Panc1 (cell line): ENCODE results near the gene HSP90AA1.

Source experiments
- POLR2AphosphoS5 ChIP-seq: IDR thresholded peaks from 2 replicates; pipeline ENCODE4 v1.6.1; 2012; ENCODE audit warnings: mild to moderate bottlenecking, low read depth, low read length, moderate library complexity
- SIN3A ChIP-seq: IDR thresholded peaks from 2 replicates; pipeline ENCODE4 v1.6.1; 2012; ENCODE audit warnings: low read depth, mild to moderate bottlenecking, low read length, moderate library complexity, borderline replicate concordance; ENCODE audit not compliant: insufficient read depth
- TF ChIP-seq, protein P1 (sequence below): fragments of 450-650 bp; IDR thresholded peaks from 2 replicates; pipeline ENCODE4 v1.5.1; 2017; ENCODE audit warnings: mild to moderate bottlenecking
- TF ChIP-seq, protein P2 (sequence below), 2 experiments: IDR thresholded peaks; 2 replicates each; pipeline ENCODE4 v1.6.1; 2011 to 2012; ENCODE audit warnings: low read depth in 2 of 2, control low read depth in 1 of 2, low read length in 1 of 2, mild to moderate bottlenecking in 1 of 2, moderate library complexity in 1 of 2; ENCODE audit not compliant: insufficient read depth in 1 of 2

DNA sequence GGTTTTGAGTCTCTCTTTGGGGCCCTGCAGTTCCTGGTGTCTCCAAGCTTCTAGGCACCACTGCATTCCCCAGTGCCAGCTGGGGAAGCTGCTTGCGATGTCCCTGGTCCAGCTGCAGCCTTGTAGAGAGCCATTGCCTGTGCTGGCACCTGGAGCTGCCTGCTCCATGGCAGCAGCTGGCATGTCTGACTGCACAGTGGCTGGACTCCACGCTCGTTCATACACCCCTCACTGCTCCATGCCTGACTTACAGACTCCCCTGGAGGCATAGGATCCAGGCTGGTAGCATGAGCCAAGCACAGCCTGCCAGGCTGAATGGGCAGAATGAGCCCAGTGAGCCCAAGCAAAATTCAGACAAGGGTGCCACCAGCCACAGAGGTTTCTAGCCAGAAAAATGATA lies 31.0 kb upstream of the HSP90AA1 start:
- TF ChIP-seq POLR2AphosphoS5 (no peak), SIN3A (no peak)
- TF ChIP-seq, protein P1, sequence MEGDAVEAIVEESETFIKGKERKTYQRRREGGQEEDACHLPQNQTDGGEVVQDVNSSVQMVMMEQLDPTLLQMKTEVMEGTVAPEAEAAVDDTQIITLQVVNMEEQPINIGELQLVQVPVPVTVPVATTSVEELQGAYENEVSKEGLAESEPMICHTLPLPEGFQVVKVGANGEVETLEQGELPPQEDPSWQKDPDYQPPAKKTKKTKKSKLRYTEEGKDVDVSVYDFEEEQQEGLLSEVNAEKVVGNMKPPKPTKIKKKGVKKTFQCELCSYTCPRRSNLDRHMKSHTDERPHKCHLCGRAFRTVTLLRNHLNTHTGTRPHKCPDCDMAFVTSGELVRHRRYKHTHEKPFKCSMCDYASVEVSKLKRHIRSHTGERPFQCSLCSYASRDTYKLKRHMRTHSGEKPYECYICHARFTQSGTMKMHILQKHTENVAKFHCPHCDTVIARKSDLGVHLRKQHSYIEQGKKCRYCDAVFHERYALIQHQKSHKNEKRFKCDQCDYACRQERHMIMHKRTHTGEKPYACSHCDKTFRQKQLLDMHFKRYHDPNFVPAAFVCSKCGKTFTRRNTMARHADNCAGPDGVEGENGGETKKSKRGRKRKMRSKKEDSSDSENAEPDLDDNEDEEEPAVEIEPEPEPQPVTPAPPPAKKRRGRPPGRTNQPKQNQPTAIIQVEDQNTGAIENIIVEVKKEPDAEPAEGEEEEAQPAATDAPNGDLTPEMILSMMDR: no peak
- TF ChIP-seq, protein P2, sequence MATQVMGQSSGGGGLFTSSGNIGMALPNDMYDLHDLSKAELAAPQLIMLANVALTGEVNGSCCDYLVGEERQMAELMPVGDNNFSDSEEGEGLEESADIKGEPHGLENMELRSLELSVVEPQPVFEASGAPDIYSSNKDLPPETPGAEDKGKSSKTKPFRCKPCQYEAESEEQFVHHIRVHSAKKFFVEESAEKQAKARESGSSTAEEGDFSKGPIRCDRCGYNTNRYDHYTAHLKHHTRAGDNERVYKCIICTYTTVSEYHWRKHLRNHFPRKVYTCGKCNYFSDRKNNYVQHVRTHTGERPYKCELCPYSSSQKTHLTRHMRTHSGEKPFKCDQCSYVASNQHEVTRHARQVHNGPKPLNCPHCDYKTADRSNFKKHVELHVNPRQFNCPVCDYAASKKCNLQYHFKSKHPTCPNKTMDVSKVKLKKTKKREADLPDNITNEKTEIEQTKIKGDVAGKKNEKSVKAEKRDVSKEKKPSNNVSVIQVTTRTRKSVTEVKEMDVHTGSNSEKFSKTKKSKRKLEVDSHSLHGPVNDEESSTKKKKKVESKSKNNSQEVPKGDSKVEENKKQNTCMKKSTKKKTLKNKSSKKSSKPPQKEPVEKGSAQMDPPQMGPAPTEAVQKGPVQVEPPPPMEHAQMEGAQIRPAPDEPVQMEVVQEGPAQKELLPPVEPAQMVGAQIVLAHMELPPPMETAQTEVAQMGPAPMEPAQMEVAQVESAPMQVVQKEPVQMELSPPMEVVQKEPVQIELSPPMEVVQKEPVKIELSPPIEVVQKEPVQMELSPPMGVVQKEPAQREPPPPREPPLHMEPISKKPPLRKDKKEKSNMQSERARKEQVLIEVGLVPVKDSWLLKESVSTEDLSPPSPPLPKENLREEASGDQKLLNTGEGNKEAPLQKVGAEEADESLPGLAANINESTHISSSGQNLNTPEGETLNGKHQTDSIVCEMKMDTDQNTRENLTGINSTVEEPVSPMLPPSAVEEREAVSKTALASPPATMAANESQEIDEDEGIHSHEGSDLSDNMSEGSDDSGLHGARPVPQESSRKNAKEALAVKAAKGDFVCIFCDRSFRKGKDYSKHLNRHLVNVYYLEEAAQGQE (IDR thresholded peaks at IDR 0.05; ENCODE audit: insufficient read depth in 1 of 2, low read depth in 2 of 2, low read length in 1 of 2): no peak
